GM13977 (cell line): ENCODE measurements around the gene NBAS.
"Not testable (repeated sequence)": the region's sequence is repeated elsewhere in the genome, so short reads cannot be mapped to it uniquely, and the experiment has no call there.

Source experiments
- DNase-seq: peaks from one replicate; pipeline ENCODE4 v3.0.0; 2012; ENCODE audit warnings: low spot score
- CTCF ChIP-seq: IDR thresholded peaks from 2 replicates; pipeline ENCODE4 v1.5.1; 2012; ENCODE audit warnings: mild to moderate bottlenecking, control low read depth; ENCODE audit not compliant: insufficient read depth; ENCODE audit errors: extremely low read depth, missing control alignments
- in situ Hi-C: fragments of 300-500 bp; cut with MboI; formaldehyde crosslinking; loops from one replicate; pipeline ENCODE4 v1.12.0; 2022; ENCODE audit warnings: low sequenced_read_pairs, low pct_unique_long_range_greater_than_20kb, mixed read lengths, inconsistent platforms; ENCODE audit not compliant: unreplicated experiment

NBAS gene

GRCh38 chr2:15507061-15507460 lies 54.1 kb downstream of the NBAS start:
- no peak for TF ChIP-seq CTCF
- DNase-seq, result no peak
- in situ Hi-C loops, result no loop called here

GRCh38 chr2:15506229-15506819 lies 54.8 kb downstream of the NBAS start:
- in situ Hi-C loops, result no loop called here
- TF ChIP-seq CTCF, result no peak

GRCh38 chr2:15504882-15505663 lies 56.1 kb downstream of the NBAS start:
- TF ChIP-seq CTCF, result no peak
- DNase-seq, result no peak
- in situ Hi-C loops, result no loop called here

More at GRCh38 chr2:15506229-15506819, 54.8 kb downstream of the NBAS start:
- no peak for DNase-seq

GRCh38 chr2:15499251-15499650 lies 61.9 kb downstream of the NBAS start:
- DNase-seq, in situ Hi-C loops: not testable (repeated sequence)

- DNase-seq, result no peak
- TF ChIP-seq CTCF, result no peak
- in situ Hi-C loops, result no loop called here
These were observed 62.6 kb downstream of the NBAS start for GRCh38 chr2:15498554-15498953.

GRCh38 chr2:15494877-15495276 lies 66.3 kb downstream of the NBAS start:
- in situ Hi-C loops, result no loop called here
- no peak for DNase-seq
- TF ChIP-seq CTCF, result no peak

GRCh38 chr2:15492773-15493325 lies 68.3 kb downstream of the NBAS start:
- TF ChIP-seq CTCF, result no peak
- in situ Hi-C loops, result no loop called here
- no peak for DNase-seq
